Neural crest cell (in vitro differentiated cells): ENCODE measurements around the gene LCN1. TPM values are rescaled to one million over a fixed set of nuclear protein-coding genes. Genes with fewer than 3 reads are reported as not detected.
"Not testable (repeated sequence)": the region's sequence is repeated elsewhere in the genome, so short reads cannot be mapped to it uniquely, and the experiment has no call there.

Experiments
- DNase-seq: peaks from one replicate; pipeline ENCODE4 v3.0.0; 2021; ENCODE audit warnings: low read depth, mixed read lengths, low spot score
- H3K27ac Mint-ChIP-seq: one replicate; pipeline ENCODE4 v1.8.0; 2021; ENCODE audit warnings: mild to moderate bottlenecking, mixed read lengths; ENCODE audit not compliant: unreplicated experiment
- H3K27me3 Mint-ChIP-seq: 2 replicates; pipeline ENCODE4 v1.8.0; 2021; ENCODE audit warnings: low read depth, mild to moderate bottlenecking, mixed read lengths
- H3K36me3 Mint-ChIP-seq: 2 replicates; pipeline ENCODE4 v1.8.0; 2021; ENCODE audit warnings: low read depth, mild to moderate bottlenecking, mixed read lengths
- H3K4me1 Mint-ChIP-seq: 2 replicates; pipeline ENCODE4 v1.8.0; 2021; ENCODE audit warnings: mixed read lengths
- H3K4me3 Mint-ChIP-seq: one replicate; pipeline ENCODE4 v1.8.0; 2021; ENCODE audit warnings: mild to moderate bottlenecking, mixed read lengths
- H3K9me3 Mint-ChIP-seq: 2 replicates; pipeline ENCODE4 v1.8.0; 2021; ENCODE audit warnings: mixed read lengths
- total RNA-seq: library from RNA; stranded (reverse); gene quantifications from 2 replicates; pipeline ENCODE4 v1.2.1, GENCODE V29; 2021
- TF ChIP-seq, protein P1 (sequence below): fragments of 200-600 bp; sonication (generic); conservative IDR thresholded peaks from 2 replicates; pipeline ENCODE4 v1.5.0; 2021; ENCODE audit warnings: antibody characterized with exemption, mild to moderate bottlenecking

LCN1 gene
- total RNA-seq, 1 donor from 2014 or later: not detected

DNA sequence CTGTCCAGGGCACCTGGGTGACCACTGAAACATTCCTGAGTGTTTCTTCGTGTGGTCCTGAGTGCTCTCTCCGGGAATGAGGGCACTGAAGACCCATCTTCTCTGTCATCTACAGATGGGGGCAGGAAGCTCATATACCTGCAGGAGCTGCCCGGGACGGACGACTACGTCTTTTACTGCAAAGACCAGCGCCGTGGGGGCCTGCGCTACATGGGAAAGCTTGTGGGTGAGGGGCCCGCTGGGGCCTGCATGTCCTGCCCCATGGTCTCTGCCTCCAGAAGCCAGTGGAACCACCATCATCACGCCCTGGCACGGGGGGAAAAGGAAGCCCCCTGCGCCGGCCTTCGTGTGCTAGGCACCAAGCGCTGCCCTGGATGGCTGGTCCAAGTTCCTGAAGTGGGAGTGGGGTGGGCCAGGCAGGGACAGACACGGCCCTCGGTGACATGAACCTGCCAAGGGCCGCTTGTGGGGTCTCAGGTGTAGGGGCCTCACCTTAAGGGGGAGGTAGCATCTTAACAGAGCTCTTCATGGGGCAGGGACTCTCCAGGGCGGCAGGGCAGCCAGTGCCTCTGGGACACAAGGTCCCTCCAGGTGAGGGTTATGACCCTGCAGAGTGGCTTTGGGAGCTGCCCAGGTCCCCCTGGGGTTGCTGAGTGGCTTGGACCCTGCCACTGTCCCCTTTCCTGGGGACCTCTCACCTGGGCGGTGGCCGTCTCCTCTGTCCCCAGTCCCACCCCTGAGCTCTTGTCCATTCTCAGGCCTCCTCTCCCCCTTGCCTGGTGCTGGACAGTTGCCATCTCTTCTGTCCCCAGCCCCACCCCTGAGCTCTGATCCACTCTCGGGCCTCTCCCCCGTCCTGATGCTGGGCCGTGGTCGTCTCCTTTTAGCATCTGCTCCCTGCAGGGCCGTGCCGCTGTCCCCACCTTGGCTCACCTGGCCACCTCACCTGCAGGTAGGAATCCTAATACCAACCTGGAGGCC lies 26.8 kb downstream of the LCN1 start:
- TF ChIP-seq, protein P1, sequence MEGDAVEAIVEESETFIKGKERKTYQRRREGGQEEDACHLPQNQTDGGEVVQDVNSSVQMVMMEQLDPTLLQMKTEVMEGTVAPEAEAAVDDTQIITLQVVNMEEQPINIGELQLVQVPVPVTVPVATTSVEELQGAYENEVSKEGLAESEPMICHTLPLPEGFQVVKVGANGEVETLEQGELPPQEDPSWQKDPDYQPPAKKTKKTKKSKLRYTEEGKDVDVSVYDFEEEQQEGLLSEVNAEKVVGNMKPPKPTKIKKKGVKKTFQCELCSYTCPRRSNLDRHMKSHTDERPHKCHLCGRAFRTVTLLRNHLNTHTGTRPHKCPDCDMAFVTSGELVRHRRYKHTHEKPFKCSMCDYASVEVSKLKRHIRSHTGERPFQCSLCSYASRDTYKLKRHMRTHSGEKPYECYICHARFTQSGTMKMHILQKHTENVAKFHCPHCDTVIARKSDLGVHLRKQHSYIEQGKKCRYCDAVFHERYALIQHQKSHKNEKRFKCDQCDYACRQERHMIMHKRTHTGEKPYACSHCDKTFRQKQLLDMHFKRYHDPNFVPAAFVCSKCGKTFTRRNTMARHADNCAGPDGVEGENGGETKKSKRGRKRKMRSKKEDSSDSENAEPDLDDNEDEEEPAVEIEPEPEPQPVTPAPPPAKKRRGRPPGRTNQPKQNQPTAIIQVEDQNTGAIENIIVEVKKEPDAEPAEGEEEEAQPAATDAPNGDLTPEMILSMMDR: no peak
- Mint-ChIP-seq H3K4me3 (no peak overlapping the region), H3K4me1 (no peaks in the 10 kb centered on the region), H3K27ac (no peak overlapping the region), H3K36me3 (no peaks in the 10 kb centered on the region), H3K27me3 (peaks cover 11% of the 10 kb centered on the region), H3K9me3 (no peaks in the 10 kb centered on the region)
- DNase-seq: no peak

DNA sequence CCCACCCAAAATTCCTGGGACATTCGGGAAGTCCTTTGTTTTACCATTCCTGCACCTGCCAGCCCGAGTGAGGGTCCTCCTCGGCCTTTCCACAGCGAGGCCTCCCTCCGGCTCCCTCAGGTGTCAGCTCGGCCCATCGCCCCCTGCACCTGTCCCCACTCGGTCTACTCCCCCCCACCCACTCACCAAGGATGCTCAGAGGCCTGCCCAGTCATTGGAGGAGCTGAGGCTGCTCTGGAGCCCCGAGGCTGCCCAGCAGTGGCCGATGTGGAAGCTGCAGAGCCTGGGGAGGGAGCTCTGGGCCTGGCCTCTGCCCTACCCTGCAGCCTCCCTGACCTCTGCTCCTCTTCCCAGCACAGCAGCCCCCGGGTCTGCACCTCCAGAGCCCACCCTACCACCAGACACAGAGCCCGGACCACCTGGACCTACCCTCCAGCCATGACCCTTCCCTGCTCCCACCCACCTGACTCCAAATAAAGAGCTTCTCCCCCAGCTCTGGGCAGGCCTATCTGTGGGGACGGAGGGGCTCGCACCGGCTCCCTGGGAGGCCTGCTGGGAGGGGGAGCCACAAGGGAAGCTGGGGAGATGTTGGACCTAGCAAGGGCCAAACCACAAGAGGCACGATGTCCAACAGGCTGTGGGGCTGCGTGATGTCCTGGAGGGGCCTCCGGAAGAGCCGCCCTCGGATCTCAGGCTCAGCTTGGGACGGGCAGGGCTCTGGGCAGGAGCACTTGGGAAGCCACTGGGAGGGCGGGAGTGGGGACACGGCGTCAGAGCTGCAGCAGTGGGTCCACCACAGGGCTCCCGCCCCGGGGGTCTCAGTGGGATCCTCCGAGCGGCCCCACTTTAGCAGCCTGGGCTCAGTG lies 28.5 kb downstream of the LCN1 start:
- not testable (repeated sequence) for H3K36me3 Mint-ChIP-seq, H3K4me3 Mint-ChIP-seq, H3K4me1 Mint-ChIP-seq, H3K27ac Mint-ChIP-seq, H3K9me3 Mint-ChIP-seq, H3K27me3 Mint-ChIP-seq, DNase-seq

DNA sequence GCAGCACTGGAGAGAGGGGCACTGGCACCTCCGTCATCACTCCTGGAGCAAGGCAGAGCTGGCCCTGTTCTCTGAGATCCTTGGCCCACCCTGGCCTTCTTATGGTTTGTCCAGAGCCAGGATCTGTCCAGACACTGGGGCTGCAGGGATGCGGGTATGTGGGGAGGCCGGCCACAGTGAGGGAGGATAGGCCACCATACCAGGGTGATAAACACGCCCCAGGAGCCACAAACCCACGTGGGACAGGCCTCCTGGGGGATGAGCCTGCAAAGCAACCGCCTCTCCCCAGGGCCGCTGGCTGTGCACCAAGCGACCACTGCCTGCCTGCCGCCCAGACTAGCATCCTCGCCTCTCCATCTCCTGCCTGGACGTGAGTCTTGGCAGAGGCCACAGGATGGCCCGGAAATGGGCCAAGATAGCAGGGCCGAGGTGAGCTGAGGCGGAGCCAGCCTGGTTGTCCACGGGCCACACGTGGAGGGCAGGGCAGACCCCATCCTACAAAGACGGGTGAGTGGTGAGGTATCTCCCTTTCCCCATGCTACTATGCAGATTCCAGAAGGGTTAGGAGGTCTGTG lies 29.2 kb downstream of the LCN1 start:
- no peak for DNase-seq
- Mint-ChIP-seq H3K4me1 (no peaks in the 10 kb centered on the region), H3K4me3 (no peak overlapping the region), H3K27ac (no peak overlapping the region), H3K36me3 (no peaks in the 10 kb centered on the region), H3K9me3 (peaks cover 4% of the 10 kb centered on the region), H3K27me3 (no peaks in the 10 kb centered on the region)
- TF ChIP-seq, protein P1: no peak

DNA sequence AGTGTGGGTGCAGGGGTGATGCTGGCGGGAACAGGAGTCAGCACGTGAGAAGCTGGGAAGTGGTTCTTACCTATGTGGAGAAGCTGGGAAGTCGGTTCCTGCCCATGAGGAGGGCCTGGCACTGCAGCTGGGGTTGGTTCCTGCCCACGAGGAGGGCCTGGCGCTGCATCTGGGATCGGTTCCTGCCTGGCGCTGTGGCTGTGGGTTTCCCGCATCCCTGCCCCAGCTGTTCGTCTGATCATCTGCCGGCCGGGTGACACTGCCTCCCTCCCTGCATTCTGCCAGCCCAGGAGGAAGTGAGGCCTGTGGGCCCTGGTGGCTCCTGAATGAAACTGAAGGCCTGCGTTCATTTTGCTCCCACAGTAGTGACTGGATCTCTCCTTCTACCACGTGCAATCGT lies 29.8 kb downstream of the LCN1 start:
- Mint-ChIP-seq H3K27ac (no peak overlapping the region), H3K36me3 (no peaks in the 10 kb centered on the region), H3K4me3 (no peak overlapping the region), H3K4me1 (no peaks in the 10 kb centered on the region), H3K9me3 (peaks cover 4% of the 10 kb centered on the region), H3K27me3 (no peaks in the 10 kb centered on the region)
- TF ChIP-seq, protein P1: no peak
- DNase-seq: no peak

DNA sequence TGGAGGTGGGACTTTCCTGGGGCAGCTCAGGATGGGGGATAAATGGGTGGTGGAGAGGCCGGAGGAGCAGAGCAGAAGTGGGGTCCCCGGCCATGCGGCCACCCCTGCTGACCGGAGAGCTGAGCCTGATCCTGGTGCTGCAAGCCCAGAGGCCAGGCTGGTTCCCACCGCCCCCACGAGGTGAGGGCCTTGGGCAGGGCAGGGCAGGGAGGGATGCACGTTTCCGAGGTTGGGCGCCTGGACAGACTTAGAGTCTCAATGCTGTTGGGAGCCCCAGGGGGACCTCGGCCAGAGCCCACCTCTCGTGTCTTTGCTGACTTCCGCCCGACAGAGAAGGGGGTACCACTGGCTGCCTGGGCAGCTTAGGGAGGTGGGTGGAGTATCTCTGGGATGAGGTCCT lies 30.2 kb downstream of the LCN1 start:
- Mint-ChIP-seq H3K9me3 (peaks cover 4% of the 10 kb centered on the region), H3K4me1 (no peaks in the 10 kb centered on the region), H3K36me3 (no peaks in the 10 kb centered on the region), H3K27ac (no peak overlapping the region), H3K27me3 (no peaks in the 10 kb centered on the region), H3K4me3 (no peak overlapping the region)
- DNase-seq: no peak
- TF ChIP-seq, protein P1: no peak
